Measurements from ENCODE around the gene PPP2R2B. TPM values are rescaled to one million over a fixed set of nuclear protein-coding genes. Genes with fewer than 3 reads are reported as not detected.

The PPP2R2B gene
- total RNA-seq, 1 experiment from 2014 or later, result not detected

- no peak for DNase-seq (ENCODE audit: low read depth, low spot score)
- intact Hi-C loops (cut with micrococcal nuclease), result no loop called here
- BruUV-seq (replicated peaks), result no TSS peak
- TF ChIP-seq POLR2AphosphoS5 (IDR thresholded peaks at IDR 0.05; ENCODE audit: low read depth, low read length) (no peak), SRF (IDR thresholded peaks at IDR 0.05; ENCODE audit: low read depth) (no peak), ZNF274 (IDR thresholded peaks at IDR 0.05; ENCODE audit: low read depth, low read length) (no peak), YY1 (IDR thresholded peaks at IDR 0.05; ENCODE audit: extremely low read depth, insufficient replicate concordance, low read depth, low read length) (no peak), ZFX (IDR thresholded peaks at IDR 0.05) (no peak), SIN3A (IDR thresholded peaks at IDR 0.05; ENCODE audit: low read depth) (no peak), POLR2A (IDR thresholded peaks at IDR 0.05; ENCODE audit: borderline replicate concordance, extremely low read depth, insufficient read depth, insufficient read length) (no peak), SP1 (IDR thresholded peaks at IDR 0.05; ENCODE audit: low read depth) (no peak)
- TF ChIP-seq, protein P1, sequence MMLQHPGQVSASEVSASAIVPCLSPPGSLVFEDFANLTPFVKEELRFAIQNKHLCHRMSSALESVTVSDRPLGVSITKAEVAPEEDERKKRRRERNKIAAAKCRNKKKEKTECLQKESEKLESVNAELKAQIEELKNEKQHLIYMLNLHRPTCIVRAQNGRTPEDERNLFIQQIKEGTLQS (IDR thresholded peaks at IDR 0.05), result no peak
- TF ChIP-seq, protein P2, sequence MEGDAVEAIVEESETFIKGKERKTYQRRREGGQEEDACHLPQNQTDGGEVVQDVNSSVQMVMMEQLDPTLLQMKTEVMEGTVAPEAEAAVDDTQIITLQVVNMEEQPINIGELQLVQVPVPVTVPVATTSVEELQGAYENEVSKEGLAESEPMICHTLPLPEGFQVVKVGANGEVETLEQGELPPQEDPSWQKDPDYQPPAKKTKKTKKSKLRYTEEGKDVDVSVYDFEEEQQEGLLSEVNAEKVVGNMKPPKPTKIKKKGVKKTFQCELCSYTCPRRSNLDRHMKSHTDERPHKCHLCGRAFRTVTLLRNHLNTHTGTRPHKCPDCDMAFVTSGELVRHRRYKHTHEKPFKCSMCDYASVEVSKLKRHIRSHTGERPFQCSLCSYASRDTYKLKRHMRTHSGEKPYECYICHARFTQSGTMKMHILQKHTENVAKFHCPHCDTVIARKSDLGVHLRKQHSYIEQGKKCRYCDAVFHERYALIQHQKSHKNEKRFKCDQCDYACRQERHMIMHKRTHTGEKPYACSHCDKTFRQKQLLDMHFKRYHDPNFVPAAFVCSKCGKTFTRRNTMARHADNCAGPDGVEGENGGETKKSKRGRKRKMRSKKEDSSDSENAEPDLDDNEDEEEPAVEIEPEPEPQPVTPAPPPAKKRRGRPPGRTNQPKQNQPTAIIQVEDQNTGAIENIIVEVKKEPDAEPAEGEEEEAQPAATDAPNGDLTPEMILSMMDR (IDR thresholded peaks at IDR 0.05 in 2 of 3, conservative IDR thresholded peaks at IDR 0.05 in 1 of 3; ENCODE audit: borderline replicate concordance in 1 of 3, insufficient read depth in 1 of 3, low read depth in 2 of 3, low read length in 2 of 3), result no peak
- TF ChIP-seq, protein P3, sequence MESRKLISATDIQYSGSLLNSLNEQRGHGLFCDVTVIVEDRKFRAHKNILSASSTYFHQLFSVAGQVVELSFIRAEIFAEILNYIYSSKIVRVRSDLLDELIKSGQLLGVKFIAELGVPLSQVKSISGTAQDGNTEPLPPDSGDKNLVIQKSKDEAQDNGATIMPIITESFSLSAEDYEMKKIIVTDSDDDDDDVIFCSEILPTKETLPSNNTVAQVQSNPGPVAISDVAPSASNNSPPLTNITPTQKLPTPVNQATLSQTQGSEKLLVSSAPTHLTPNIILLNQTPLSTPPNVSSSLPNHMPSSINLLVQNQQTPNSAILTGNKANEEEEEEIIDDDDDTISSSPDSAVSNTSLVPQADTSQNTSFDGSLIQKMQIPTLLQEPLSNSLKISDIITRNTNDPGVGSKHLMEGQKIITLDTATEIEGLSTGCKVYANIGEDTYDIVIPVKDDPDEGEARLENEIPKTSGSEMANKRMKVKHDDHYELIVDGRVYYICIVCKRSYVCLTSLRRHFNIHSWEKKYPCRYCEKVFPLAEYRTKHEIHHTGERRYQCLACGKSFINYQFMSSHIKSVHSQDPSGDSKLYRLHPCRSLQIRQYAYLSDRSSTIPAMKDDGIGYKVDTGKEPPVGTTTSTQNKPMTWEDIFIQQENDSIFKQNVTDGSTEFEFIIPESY (IDR thresholded peaks at IDR 0.05; ENCODE audit: extremely low read depth, insufficient replicate concordance, low read length), result no peak
- Histone ChIP-seq H3K9ac (ENCODE audit: low read length) (no peak overlapping the region), H3K4me3 (replicated peaks in 1 of 2; ENCODE audit: low read depth in 1 of 2, low read length in 2 of 2) (no peak overlapping the region), H3K9me2 (ENCODE audit: insufficient read depth) (no peaks in the 10 kb centered on the region), H3K36me3 (ENCODE audit: control insufficient read depth in 1 of 2, insufficient read depth in 2 of 2, low read length in 2 of 2) (no peaks in the 10 kb centered on the region), H3K9me3 (ENCODE audit: control insufficient read depth in 1 of 2, insufficient read depth in 1 of 2, low read depth in 1 of 2, low read length in 2 of 2) (no peaks in the 10 kb centered on the region), H3K4me2 (ENCODE audit: low read length) (no peak overlapping the region), H3K27me3 (ENCODE audit: insufficient read depth, low read length) (peaks cover 8% of the 10 kb centered on the region; the same call in 1 of the 2 replicates), H3K4me1 (ENCODE audit: control insufficient read depth in 1 of 2, insufficient read depth in 2 of 2, low read length in 2 of 2) (no peaks in the 10 kb centered on the region), H3K79me2 (ENCODE audit: insufficient read depth, low read length) (no peaks in the 10 kb centered on the region), H2AFZ (ENCODE audit: low read depth, low read length, poor library complexity, severe bottlenecking) (no peak overlapping the region), H4K20me1 (ENCODE audit: insufficient read depth) (no peaks in the 10 kb centered on the region), H3K27ac (ENCODE audit: low read depth, low read length) (no peak overlapping the region)
- ChIA-PET POLR2A (interaction anchor here (0.7 kb wide), 1 partner anchor 488 kb away, joined by 3 read pairs; no protein-coding TSS in a partner anchor), RAD21 (ENCODE audit: low non-redundant PET in 1 of 2, low total read pairs in 2 of 2, uncharacterized antibody in 2 of 2, unreplicated experiment in 2 of 2) (no interaction called here), CTCF (no interaction called here)
- no peak for ATAC-seq
Observed at GRCh38 chr5:146883511-146883910, 5.0 kb upstream of the PPP2R2B start.
